Cardiac ventricle fibroblast (primary cell): ENCODE measurements around the gene CEP43. TPM values are rescaled to one million over a fixed set of nuclear protein-coding genes. Genes with fewer than 3 reads are reported as not detected.

Experiments used
- total RNA-seq: library from RNA; depleted of rRNA; stranded (reverse); fragments of >200 nt; gene quantifications from 2 replicates; pipeline ENCODE4 v1.2.3, GENCODE V29; 2015

The CEP43 gene
- 6.9 and 7.1 TPM in 2 replicates for total RNA-seq

DNA sequence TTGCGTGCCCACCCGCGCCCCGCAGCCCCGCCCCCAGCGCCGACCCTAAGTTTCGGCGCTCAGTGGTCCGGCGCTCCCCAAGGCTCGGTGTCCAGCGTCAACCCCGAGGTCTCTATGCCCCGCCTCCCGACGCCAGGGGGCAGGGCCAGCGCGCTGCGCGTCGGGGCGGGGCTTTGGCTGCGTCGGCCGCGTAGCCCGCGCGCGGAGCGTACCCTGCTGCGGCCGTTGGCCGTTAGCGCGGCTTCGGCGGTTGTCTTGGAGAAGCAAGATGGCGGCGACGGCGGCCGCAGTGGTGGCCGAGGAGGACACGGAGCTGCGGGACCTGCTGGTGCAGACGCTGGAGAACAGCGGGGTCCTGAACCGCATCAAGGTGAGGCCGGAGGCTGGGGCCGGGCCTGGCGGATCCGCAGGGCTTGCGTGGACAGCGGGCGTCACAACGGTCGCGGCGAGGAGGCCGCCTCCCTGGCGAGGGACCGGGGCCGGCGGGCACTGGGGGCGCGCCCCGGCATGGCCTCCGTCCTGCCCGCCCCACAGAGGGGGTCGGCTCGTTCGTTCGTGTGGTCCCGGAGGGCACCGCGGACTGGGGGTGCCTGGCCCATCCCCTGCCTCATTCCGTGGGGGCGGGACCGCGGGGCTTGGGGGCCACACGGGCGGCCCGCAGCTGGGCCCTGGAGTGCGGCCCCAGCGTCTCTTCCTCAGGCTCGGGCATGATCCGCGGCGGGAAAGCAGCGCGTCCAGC is at the start of gene CEP43:
Gene CEP43, plus strand, starts transcription at position 253 of the 739 bp plus-strand sequence. Its CDS starts 16 bp downstream, at position 269.

DNA sequence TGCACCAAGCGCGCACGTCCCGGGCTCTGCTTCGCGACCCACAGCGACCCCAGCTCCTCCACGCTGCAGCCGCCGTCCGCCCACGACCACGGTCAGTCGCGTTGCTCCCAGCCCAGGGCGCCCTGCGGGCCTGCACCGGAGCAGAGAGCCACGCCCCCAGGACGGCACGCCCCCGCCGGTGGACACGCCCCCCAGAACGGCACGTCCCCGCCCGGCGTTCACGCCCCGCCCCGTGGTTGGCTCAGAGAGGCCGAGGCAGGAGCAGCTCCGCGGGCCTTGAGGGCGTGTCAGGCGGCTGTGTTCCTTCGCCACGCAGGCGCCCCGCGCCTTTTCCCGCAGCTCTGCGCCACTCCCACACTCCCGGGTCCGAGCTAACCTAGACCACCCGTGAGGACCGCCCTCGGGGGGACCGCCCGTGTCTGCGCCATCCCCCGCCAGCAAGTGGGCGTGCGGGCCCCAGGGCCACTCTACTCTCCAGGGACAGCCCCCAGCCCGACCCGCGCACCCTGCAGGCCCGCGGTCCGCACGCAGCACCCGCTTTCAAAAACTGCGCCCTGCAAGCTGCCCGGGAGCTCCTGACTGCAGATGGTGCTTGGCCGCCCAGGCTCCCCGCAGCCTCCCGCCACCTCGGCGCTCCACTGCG is 42.6 kb upstream of the CEP43 start, which contains the start of gene RNASET2:
Gene RNASET2, minus strand, starts transcription at position 107 of the 643 bp plus-strand sequence. CDS start 368 bp downstream, outside the sequence.

Other genes with a start within 250 kb of the CEP43 start
- 26.9 and 40.2 TPM in 2 replicates for gene RNASET2, start 42.8 kb upstream of the CEP43 start, total RNA-seq
- not detected in 2 replicates for gene CCR6, start 123.7 kb downstream of the CEP43 start, total RNA-seq
- gene GPR31, start 158.6 kb downstream of the CEP43 start, total RNA-seq, result not detected in 2 replicates